Stimulated activated naive B cell treated with anti-CD40 and anti-IgM and Interleukin-4, amounts not matched to agents 10 μg/mL and 1 μg/mL and 100 μg/mL, for 72 hours (primary cell): Measurements from ENCODE around the gene OPA3.
A peak's percentile ranks its signal among the peaks of the same experiment; 100 is the strongest.

ENCODE experiments used
- ATAC-seq, 2 donors: fragments of 150-1000 bp; cut with Tn5 transposase; replicated peaks; 2 replicates each; pipeline ENCODE4 v1.10.0; 2021; ENCODE audit warnings: moderate library complexity in 1 of 2
- DNase-seq: peaks from one replicate; pipeline ENCODE4 v3.0.0; 2021
- H3K27ac Mint-ChIP-seq: one replicate; pipeline ENCODE4 v1.8.0; 2022; ENCODE audit warnings: mild to moderate bottlenecking, mixed read lengths
- H3K27me3 Mint-ChIP-seq, 2 donors: one replicate each; pipeline ENCODE4 v1.8.0; 2022; ENCODE audit warnings: mixed read lengths in 2 of 2
- H3K36me3 Mint-ChIP-seq, 2 donors: one replicate each; pipeline ENCODE4 v1.8.0; 2022; ENCODE audit warnings: mixed read lengths in 2 of 2, mild to moderate bottlenecking in 1 of 2
- H3K4me1 Mint-ChIP-seq, 2 donors: one replicate each; pipeline ENCODE4 v1.8.0; 2022; ENCODE audit warnings: mixed read lengths in 2 of 2, mild to moderate bottlenecking in 1 of 2
- H3K4me3 Mint-ChIP-seq, 2 donors: one replicate each; pipeline ENCODE4 v1.8.0; 2022; ENCODE audit warnings: mild to moderate bottlenecking in 2 of 2, mixed read lengths in 2 of 2, moderate library complexity in 1 of 2
- H3K9me3 Mint-ChIP-seq, 2 donors: one replicate each; pipeline ENCODE4 v1.8.0; 2022; ENCODE audit warnings: mixed read lengths in 2 of 2, mild to moderate bottlenecking in 1 of 2

OPA3 gene

GRCh38 chr19:45492627-45493470, 91.8 kb downstream of the OPA3 start:
- Mint-ChIP-seq H3K27ac (no peak overlapping the region), H3K9me3 (no peaks in the 10 kb centered on the region), H3K27me3 (peaks cover 40 to 45% of the 10 kb centered on the region in 2 donors), H3K36me3 (no peaks in the 10 kb centered on the region), H3K4me3 (peak overlapping the region; percentile 81 to 89), H3K4me1 (peaks cover 20 to 38% of the 10 kb centered on the region in 2 donors)
- peak; percentile 24 to 33 for ATAC-seq
- DNase-seq = no peak

DNA sequence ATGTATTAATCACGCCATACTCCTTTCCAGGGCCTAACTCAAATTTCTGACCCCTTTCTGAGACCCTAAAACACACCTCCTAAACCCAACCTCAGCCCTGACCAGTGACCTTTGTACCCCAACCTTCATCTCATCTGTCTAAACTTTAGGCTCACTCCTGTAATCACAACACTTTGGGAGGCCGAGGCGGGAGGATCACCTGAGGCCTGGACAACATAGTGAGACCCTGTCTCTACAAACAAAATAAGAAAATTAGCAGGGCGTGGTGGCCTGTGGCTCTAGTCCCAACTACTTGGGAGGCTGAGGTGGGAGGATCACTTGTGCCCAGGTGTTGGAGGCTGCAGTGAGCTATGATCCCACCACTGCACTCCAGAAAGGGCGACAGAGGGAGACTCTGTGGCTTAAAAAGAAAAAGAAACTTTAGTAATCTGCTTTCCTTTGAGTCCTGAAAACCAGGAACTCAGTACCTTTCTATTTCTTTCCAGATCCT, 92.4 kb downstream of the OPA3 start:
- no peaks in the 10 kb centered on the region for H3K9me3 Mint-ChIP-seq
- DNase-seq (no peak), ATAC-seq (no peak)
- peak overlapping the region; percentile 6 for H3K27ac Mint-ChIP-seq
- H3K4me1 Mint-ChIP-seq = peaks cover 17 to 31% of the 10 kb centered on the region in 2 donors
- H3K27me3 Mint-ChIP-seq = peaks cover 40 to 45% of the 10 kb centered on the region in 2 donors
- peak overlapping the region; percentile 52 to 89 for H3K4me3 Mint-ChIP-seq
- no peaks in the 10 kb centered on the region for H3K36me3 Mint-ChIP-seq

GRCh38 chr19:45489216-45489855, 95.3 kb downstream of the OPA3 start:
- ATAC-seq (no peak), DNase-seq (no peak)
- no peaks in the 10 kb centered on the region for H3K36me3 Mint-ChIP-seq
- H3K27ac Mint-ChIP-seq = no peak overlapping the region
- H3K4me3 Mint-ChIP-seq = no peak overlapping the region
- no peaks in the 10 kb centered on the region for H3K9me3 Mint-ChIP-seq
- H3K4me1 Mint-ChIP-seq = peaks cover 16 to 34% of the 10 kb centered on the region in 2 donors
- H3K27me3 Mint-ChIP-seq = peaks cover 32% of the 10 kb centered on the region in 2 donors

DNA sequence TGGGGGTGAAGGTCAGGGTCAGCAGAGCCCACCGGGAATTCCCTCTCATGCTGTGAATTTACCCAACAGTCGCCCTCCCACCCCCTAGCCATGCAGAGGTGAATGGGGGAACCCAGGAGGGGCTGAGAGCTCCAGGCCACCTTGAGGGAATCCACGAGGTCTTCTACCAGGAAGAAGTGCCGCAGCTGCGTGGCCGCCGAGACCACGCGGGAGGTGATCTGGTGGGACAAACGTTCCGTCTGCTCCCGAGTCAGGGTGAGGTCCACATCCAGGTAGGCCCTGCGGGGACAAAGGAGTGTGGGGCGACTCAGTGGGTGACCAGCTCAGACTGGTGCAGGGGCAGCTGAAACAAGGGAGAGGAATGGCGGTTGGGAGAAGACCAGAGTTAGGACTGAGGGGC, 95.9 kb downstream of the OPA3 start:
- Mint-ChIP-seq H3K4me1 (peaks cover 14 to 31% of the 10 kb centered on the region in 2 donors), H3K27me3 (peaks cover 28 to 32% of the 10 kb centered on the region in 2 donors), H3K27ac (peak overlapping the region; percentile 68), H3K36me3 (no peaks in the 10 kb centered on the region), H3K4me3 (no peak overlapping the region), H3K9me3 (no peaks in the 10 kb centered on the region)
- DNase-seq = no peak
- no peak for ATAC-seq

- Mint-ChIP-seq H3K4me3 (peak overlapping the region; percentile 93 to 95), H3K4me1 (peaks cover 5 to 15% of the 10 kb centered on the region in 2 donors), H3K9me3 (no peaks in the 10 kb centered on the region), H3K27ac (peak overlapping the region; percentile 83), H3K27me3 (peaks cover 16 to 17% of the 10 kb centered on the region in 2 donors), H3K36me3 (no peaks in the 10 kb centered on the region)
- DNase-seq (peak; percentile 92), ATAC-seq (peak; percentile 99)
These were observed 99.1 kb downstream of the OPA3 start for GRCh38 chr19:45485305-45486077.

- Mint-ChIP-seq H3K9me3 (no peaks in the 10 kb centered on the region), H3K36me3 (no peaks in the 10 kb centered on the region), H3K4me1 (peaks cover 9 to 15% of the 10 kb centered on the region in 2 donors), H3K4me3 (peak overlapping the region in 1 of 2 donors; percentile 40), H3K27me3 (peaks cover 13 to 17% of the 10 kb centered on the region in 2 donors), H3K27ac (no peak overlapping the region)
- DNase-seq = no peak
- ATAC-seq = no peak
These were observed 100.2 kb downstream of the OPA3 start for GRCh38 chr19:45484273-45484945.

DNA sequence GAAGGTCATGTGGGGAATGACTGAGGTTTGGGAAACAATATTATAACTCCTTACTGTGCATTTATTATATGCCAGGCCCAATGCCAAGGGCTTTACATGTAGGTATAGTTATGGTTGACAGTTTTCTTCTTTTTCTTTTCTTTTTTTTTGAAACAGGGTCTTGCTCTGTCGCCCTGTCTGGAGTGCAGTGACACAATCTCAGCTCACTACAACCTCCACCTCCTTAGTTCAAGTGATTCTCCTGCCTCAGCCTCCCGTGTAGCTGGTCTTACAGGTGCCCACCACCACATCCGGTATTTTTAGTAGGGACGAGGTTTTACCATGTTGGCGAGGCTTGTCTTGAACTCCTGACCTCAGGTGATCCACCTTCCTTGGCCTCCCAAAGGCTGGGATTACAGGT, 101.6 kb downstream of the OPA3 start:
- DNase-seq = no peak
- Mint-ChIP-seq H3K4me1 (peaks cover 17 to 27% of the 10 kb centered on the region in 2 donors), H3K27ac (no peak overlapping the region), H3K4me3 (no peak overlapping the region), H3K9me3 (no peaks in the 10 kb centered on the region), H3K27me3 (peaks cover 5 to 6% of the 10 kb centered on the region in 2 donors), H3K36me3 (peaks cover 0 to 3% of the 10 kb centered on the region in 2 donors)
- ATAC-seq = no peak

- H3K27me3 Mint-ChIP-seq = peaks cover 14 to 24% of the 10 kb centered on the region in 2 donors
- ATAC-seq (peak; percentile 96 to 97), DNase-seq (peak; percentile 86)
- H3K36me3 Mint-ChIP-seq = peaks cover 0 to 12% of the 10 kb centered on the region in 2 donors
- no peaks in the 10 kb centered on the region for H3K9me3 Mint-ChIP-seq
- peaks cover 24 to 28% of the 10 kb centered on the region in 2 donors for H3K4me1 Mint-ChIP-seq
- peak overlapping the region; percentile 99 for H3K27ac Mint-ChIP-seq
- peak overlapping the region; percentile 38 to 67 for H3K4me3 Mint-ChIP-seq
These were observed 106.0 kb downstream of the OPA3 start for GRCh38 chr19:45478454-45479238.

DNA sequence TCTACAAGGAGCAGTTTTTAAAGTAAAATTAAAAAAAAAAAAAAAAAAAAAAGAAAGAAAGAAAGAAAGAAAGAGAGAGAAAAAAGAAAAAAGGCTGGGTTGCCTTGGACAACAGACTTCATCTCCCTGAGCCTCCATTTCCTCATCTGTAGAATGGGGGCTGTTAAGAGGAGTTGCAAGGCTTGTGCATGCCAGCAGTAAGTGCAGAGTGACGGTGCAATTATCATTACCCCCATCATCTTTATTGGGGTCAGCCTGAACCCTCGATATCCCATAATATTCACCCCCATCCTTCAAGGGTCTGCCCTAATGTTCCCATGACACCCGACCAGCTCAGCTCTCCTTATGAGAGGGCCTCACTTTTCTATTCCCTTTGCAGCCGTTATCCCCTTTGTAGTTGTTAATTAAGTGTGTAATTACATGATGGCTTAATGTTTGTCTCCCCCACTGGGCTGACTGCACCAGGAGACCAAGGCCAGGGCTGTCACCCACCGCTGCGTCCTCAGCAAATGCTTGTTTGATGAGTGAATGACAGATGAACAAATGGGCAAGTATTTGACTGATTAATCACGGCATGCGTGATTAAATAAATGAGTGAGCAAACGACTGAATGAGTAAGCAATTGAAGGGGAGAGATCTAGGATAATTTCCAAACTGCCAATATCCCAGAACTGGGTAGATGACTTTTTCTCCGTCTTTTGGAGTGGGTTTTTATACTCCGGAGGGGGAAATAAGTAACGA, 106.7 kb downstream of the OPA3 start:
- Mint-ChIP-seq H3K27me3 (peaks cover 14 to 23% of the 10 kb centered on the region in 2 donors), H3K36me3 (peaks cover 3 to 16% of the 10 kb centered on the region in 2 donors), H3K4me1 (peaks cover 28 to 33% of the 10 kb centered on the region in 2 donors), H3K4me3 (peak overlapping the region; percentile 38 to 67), H3K27ac (peak overlapping the region; percentile 99), H3K9me3 (no peaks in the 10 kb centered on the region)
- peak; percentile 10 to 14 for ATAC-seq
- no peak for DNase-seq
